Activated naive CD8-positive, alpha-beta T cell treated with anti-CD3 and anti-CD28 coated beads, Interleukin-2, amount 50 U/mL, for 16 hours (primary cell): ENCODE measurements around the gene APOBEC3H.
"Not testable (repeated sequence)": the region's sequence is repeated elsewhere in the genome, so short reads cannot be mapped to it uniquely, and the experiment has no call there.

ENCODE experiments used
- DNase-seq: peaks from one replicate; pipeline ENCODE4 v3.0.0-alpha.2; 2020; ENCODE audit warnings: low read depth, low spot score

Gene APOBEC3H

DNA sequence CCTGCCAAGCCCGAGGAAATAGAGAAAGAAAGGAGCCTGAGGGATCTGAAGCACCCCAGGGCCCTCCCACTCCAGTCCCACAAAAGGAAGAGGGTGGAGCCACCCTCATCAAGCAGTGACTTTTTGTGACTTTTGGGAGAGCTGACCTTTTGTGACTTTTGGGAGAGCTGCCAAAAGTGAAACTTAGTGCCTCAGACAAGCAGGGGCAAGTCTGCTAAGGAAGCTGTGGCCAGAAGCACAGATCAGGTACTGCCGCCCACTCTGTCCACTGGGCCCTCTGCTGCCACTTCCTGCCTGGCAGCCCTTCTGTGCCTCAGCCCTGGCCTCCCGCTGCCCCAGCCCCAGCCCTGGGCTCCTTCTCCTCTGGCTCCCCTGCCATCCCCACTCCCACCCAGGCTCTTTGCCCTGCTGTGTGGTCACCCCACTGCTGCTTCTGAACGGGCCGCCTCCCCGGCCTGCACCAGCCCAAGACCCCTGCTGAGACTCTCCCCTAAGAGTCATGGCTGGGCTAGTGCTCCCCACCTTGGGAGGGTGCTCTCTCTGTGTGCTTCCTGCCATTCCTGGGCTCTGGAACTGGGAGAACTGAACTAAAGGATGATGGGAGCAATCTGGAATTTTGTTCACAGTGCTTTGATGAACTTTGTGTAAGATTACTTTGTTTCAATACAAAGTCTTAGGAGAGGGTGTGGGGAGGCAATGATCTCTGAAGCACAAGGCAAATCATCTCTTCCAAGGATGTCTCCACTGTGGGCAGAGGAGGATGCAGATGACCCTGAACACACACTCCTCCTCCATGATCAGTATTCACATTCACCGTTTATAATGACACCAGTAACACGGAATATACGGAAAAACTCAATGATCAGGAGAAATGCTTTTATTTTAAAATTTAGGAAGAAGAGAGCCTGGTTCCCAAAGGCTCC lies at the start of gene APOBEC3H:
APOBEC3H (plus strand) TSS at position 147 of the 923 bp plus-strand sequence. CDS start 3,035 bp downstream, outside the sequence.
- no peak for DNase-seq

DNA sequence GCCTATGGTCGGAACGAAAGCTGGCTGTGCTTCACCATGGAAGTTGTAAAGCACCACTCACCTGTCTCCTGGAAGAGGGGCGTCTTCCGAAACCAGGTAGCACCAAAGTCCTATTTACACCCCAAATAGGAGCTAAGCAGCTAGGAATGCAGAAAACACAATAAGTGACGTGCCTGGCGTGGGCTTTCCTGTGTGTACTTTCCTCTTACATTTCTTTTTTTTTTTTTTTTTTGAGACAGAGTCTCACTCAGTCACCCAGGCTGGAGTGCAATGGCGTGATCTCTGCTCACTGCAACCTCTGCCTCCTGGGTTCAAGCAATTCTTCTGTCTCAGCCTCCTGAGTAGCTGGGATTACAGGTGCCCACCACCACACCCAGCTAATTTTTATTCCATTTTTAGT lies 47.6 kb upstream of the APOBEC3H start:
- DNase-seq, result not testable (repeated sequence)

DNA sequence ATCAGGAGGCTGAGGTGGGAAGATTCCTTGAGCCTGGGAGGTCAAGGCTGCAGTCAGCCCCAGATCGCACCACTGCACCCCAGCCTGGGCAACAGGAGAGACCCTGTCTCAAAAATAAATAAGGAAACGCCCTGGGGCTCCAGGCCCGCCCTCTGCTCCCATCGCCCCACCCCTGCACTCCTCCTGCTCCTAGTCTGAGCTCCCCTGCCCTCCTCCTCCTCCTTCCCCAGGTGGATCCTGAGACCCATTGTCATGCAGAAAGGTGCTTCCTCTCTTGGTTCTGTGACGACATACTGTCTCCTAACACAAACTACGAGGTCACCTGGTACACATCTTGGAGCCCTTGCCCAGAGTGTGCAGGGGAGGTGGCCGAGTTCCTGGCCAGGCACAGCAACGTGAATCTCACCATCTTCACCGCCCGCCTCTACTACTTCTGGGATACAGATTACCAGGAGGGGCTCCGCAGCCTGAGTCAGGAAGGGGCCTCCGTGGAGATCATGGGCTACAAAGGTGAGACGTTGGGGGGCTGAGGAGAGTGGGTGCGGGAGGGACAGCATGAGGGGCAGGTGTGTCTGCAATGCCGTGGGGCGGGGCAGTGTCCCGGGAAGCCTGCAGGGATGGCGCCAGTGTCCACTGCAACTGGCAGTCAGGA lies 45.1 kb upstream of the APOBEC3H start:
- DNase-seq, result not testable (repeated sequence)

DNA sequence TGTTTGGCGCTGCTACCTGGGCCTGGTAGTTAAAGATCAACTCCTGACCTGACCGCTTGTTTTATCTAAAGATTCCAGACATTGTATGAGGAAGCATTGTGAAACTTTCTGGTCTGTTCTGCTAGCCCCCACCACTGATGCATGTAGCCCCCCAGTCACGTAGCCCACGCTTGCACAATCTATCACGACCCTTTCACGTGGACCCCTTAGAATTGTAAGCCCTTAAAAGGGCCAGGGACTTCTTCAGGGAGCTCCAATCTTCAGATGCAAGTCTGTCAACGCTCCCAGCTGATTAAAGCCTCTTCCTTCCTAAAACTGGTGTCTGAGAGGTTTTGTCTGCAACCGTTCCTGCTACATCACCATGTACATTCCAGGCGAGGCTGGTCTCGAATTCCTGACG lies 41.4 kb upstream of the APOBEC3H start:
- DNase-seq, result no peak

DNA sequence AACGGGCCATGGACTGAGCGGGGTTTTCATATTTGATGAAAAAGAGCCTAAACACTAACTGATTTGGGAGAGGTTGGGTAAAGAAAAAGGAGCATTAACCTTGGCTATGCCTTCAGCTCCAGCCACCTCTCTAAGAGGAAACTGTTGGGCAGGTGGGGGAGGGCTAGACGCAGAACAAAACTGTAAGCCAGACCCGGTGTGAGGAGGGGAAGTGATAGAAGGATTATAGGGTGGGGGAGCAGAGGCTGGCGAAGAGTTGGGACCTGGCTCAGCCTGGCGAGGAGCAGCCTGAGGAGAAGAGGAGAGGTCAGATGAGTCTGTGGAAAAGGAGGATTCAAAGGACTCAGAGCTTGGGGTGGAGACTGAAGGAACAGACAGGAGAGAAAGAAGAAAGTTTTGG lies 35.8 kb upstream of the APOBEC3H start:
- DNase-seq, result not testable (repeated sequence)

DNA sequence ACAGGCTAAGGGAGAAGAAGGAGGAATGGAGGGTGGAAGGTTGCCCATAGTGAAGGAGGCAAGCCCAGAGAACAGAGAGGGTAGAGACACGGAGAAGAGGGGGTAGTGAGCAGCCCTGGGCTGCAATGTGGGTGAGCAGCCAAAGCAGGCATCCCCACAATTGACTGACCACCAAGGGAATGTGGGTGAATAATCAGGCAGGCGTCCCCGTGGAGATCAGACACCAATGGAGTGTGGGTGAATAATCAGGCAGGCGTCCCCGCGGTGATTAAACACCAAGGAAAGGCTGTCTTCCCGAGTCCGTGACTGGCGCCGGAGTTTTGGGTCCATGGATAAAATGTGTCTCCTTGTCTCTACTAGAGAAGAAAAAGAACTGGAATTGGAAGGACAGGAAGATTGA lies 35.1 kb upstream of the APOBEC3H start:
- not testable (repeated sequence) for DNase-seq

DNA sequence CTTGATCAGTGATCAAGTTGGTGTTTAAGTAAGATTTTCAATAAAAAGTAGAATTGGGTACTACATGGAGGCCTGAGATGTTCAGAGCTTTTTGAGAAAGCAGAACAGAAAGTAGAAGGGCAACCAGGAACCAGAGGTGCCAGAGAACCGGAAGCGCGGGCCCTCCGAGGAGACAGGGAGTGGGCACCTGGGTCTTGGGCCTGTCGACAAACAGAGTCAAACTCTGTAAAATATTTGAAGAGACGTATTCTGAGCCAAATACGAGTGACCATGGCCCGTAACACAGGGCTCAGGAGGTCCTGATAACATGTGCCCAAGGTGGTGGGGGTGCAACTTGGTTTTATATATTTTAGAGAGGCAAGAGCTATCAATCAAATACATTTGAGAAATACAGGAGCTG lies 33.1 kb upstream of the APOBEC3H start:
- DNase-seq, result not testable (repeated sequence)

DNA sequence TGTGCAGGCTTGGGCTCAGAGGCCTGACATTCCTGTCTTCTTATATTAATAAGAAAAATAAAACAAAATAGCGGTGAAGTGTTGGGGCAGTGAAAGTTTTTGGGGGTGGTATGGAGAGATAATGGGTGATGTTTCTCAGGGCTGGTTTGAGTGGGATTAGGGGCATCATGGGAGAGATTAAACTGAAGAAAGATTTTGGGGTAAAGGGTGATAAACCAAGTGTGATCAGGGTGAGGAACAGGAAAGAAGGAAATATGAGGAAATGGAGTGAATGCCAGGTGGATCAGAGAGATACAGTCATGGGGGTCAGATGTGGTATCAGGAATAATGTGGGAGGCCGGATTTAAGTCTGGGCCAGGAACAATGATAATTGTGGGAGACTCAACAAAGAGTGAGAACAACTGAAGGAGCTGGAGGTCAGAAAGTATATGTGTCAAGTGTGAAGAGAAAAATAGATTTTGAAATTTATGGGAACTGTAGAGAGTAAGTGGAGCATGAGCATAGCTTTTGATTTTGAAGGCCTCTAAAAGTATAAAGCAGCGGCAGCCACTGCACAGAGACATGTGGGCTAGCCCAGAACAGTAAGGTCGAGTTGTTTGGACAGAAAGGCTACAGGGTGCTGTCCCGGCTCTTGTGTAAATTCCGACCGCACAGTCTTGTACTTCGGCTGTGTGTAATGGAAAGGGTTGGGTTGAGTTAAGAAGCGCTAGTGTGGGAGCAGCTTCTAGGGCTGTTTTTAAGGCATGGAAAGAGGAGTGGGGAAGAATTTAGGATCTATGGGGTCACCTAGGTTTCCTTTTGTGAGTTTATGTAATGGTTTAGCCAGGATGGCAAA lies 30.4 kb upstream of the APOBEC3H start:
- DNase-seq, result not testable (repeated sequence)

DNA sequence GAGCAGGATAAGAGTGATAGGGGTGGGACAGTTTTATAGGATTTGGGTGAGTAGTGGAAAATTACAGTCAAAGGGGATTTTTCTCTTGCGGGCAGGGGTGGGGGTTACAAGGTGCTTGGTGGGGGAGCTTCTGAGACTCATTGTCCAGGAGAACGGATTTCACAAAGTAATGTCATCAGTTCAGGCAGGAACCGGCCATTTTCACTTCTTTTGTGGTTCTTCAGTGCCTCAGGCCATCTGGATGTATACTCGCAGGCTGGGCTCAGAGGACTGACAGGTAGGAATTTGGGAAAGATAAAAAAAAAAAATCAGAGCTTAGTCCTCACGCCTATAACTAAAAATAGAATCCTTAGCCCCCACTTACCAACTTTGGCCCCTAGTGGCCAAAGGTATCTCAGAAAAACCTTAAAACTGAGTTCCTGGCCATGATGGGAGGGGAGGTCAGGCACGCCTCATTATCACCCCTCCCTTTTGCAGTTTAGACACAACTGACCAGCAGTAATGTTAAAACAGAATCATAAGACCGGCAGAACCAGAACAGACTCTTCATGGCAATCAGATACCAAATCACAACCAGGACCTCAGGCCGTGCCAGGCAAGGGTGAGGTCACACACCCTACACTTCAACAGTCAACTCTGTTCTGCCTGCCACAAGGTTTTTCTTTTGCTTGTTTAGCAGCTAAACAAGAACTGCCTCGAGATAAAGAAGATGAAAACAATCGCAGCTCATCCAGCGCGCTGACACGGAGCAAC lies 28.8 kb upstream of the APOBEC3H start:
- DNase-seq, result no peak

DNA sequence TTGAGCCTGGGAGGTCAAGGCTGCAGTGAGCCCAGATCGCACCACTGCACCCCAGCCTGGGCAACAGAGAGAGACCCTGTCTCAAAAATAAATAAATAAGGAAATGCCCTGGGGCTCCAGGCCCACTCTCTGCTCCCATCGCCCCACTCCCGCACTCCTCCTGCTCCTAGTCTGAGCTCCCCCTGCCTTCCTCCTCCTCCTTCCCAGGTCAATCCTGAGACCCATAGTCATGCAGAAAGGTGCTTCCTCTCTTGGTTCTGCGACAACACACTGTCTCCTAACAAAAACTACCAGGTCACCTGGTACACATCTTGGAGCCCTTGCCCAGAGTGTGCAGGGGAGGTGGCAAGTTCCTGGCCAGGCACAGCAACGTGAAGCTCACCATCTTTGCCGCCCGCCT lies 26.9 kb upstream of the APOBEC3H start:
- no peak for DNase-seq

DNA sequence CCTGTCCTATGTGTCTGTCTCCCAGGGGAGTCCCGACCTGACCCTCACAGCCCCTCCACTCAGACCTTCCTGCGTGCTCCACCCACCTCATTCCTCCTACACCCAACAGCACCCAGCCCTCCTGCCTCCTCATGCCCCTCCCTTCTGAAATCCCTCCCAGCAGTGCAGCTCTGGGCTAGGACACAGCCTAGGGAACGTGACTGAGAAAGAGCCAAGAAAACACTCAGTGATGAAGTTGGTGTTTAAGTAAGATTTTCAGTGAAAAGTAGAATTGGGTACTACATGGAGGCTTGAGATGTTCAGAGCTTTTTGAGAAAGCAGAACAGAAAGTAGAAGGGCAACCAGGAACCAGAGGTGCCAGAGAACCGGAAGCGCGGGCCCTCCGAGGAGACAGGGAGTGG lies 24.5 kb upstream of the APOBEC3H start:
- not testable (repeated sequence) for DNase-seq

DNA sequence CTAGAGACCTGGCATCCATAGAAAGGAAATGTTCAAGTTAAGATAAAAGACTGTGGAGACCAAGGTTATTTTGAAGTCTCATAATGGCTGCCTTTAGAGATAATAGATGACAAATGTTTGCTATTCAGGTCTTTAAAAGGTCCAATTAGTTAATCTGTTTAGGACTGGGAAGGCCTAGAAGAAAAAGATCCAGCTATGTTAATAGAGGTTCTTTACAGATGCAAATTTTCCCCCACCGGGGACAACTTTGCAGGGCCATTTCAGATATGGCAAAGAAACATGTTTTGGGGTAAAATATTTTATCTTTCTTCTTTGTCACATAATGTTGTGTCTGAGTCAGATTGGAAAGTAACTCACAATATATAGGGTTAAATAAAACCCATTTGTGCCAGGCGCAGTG lies 23.1 kb upstream of the APOBEC3H start:
- DNase-seq, result no peak

DNA sequence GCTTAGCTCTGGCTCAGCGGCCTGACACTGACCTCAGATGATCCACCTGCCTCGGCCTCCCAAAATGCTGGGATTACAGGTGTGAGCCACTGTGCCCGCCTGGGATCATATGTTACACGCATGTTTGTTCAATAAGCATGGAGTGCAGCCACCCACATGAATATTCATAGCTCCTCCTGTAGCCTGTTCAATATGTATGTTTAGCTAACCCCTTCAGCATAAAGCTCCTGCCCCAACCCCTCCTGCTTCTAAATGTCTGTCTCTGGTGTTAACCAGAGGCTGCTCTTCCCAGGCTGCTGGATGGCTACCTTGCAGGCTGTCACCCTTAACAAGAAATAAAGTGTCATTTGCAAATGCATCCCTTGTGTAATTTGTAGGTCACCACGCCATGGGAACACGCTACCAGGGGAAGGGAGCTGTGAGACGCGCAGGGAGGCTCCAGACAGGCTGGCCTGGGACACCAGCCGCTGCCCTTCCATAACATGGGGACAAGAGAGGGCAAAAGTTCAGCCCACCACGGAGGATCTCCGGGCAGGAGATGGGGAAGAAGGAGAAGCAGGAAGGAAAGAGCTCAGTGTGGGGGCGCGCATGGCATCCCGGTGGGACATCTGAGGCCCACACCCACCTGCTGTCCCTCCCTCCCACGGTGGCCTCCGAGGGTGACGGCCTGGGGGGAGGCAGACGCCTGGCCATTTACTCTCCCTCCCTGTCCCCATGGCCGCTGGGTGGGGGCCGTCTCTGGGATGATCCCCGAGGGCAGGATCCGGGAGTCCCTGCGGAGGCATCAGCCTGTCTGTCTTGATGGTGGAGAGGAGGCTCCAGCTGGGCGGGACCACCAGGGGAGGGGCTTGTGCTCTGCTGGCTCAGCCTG lies 20.7 kb upstream of the APOBEC3H start:
- DNase-seq, result not testable (repeated sequence)

DNA sequence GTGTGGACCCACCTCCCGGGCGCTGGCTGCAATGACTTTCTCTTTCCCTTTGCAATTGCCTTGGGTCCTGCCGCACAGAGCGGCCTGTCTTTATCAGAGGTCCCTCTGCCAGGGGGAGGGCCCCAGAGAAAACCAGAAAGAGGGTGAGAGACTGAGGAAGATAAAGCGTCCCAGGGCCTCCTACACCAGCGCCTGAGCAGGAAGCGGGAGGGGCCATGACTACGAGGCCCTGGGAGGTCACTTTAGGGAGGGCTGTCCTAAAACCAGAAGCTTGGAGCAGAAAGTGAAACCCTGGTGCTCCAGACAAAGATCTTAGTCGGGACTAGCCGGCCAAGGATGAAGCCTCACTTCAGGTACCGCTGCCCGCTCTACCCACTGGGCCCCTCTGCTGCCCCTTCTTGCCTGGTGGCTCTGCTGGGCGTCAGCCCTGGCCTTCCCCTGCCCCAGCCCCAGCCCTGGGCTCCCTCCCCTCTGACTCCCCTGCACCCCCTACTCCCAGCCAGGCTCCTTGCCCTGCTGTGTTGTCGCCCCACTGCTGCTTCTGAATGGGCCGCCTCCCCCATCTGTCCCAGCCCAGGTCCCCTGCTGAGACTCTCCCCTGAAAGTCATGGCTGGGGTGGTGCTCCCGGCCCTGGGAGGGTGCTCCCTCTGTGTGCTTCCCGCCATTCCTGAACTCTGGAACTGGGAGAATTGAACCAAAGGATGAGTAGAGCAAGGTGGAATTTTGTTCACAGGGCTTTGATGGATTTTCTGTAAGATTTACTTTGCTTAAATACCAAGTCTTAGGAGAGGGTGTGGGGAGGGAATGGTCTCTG lies 19.8 kb upstream of the APOBEC3H start, which contains the start of gene APOBEC3G:
APOBEC3G (plus strand) TSS at position 250 of the 815 bp plus-strand sequence; CDS start at position 337, 87 bp downstream.
- DNase-seq, result not testable (repeated sequence)

DNA sequence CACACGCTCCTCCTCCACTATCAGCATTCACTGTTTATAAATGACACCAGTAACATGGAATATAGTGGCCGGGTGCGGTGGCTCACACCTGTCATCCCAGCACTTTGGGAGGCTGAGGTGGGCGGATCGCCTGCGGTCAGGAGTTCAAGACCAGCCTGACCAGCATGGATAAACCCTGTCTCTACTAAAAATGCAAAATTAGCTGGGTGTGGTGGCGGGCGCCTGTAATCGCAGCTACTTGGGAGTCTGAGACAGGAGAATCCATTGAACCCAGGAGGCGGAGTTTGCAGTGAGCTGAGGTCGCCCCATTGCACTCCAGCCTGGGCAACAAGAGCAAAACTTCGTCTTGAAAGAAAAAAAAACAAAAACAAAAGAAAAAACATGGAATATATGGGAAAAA lies 19.1 kb upstream of the APOBEC3H start:
- not testable (repeated sequence) for DNase-seq

DNA sequence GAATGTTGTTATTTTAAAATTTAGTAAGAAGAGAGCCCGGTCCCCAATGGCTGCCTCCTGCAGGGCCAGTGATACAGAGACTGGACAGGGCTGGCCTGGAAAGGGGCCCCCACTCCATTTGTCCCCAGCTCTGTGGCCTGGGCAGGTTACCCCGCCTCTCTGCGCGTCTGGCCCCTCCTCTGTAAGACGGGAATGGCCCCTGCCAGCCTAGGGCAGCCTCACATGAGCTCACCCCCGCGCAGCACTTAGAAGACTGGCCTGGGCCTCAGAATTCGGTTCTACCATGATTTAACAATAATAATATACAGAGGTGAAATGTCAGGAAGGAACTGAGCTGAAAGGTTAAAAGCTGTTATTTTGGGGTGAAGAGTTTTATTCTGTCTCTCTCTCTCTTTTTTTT lies 18.7 kb upstream of the APOBEC3H start:
- no peak for DNase-seq

DNA sequence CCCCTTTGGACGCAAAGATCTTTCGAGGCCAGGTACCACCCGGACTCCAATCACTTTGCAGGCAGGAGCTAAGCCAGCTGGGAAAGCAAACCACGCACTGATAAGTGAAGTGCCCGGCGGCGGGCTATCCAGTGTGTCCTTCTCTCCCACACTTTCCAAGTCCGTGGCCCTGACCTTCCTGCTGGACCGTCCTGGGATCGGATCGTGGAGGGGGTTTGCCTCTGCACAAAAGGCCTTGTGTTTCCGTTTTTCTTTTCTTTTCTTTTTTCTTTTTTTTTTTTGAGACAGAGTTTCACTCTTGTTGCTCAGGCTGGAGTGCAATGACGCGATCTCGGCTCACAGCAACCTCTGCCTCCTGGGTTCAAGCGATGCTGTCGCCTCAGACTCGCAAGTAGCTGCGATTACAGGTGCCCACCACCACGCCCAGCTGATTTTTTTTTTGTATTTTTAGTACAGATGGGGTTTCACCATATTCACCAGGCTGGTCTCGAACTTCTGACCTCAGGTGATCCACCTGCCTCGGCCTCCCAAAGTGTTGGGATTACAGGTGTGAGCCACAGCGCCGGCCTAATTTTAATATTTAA lies 17.9 kb upstream of the APOBEC3H start:
- DNase-seq, result not testable (repeated sequence)

DNA sequence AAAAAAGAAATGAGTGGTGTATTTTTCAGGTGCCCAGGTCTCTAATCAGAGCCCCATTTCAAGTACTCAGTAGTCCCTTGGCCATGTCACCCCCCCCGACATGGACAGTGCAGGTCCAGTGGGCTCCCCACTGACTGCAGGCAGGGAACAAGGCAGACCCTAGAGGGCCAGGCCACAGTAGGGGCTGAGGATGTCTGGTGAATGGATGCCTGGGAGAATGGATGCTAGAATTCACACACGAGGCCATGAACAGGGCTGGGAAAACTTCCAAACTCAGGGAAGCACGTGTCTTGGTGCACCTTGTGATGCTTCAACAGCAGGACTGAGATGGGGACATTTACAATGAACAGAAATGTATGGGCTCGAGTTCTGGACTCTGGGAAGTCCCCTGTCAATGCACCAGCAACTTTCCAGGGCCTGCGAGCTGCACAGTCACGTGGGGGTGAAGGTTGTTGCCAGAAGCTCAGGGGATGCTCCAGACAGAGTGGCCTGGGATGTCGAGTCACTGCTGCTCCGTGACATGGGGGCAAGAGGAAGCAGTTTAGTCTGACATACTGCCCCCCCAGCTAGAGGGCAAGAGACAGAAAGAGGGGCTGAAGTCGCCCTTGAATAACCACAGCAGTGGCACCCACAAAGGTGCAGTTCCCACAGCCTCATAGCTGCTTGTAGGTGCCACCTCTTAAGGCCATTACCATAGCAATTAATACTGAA lies 16.8 kb upstream of the APOBEC3H start:
- no peak for DNase-seq
